Right renal cortex interstitium (tissue), 3 donors: ENCODE results near the gene INPP5E. TPM values are rescaled to one million over a fixed set of nuclear protein-coding genes. Genes with fewer than 3 reads are reported as not detected.

Experiments
- DNase-seq, 3 donors: peaks; one replicate each; pipeline ENCODE4 v3.0.0-alpha.2; 2013; ENCODE audit warnings: low read depth in 3 of 3, low spot score in 2 of 3
- polyA plus RNA-seq, 3 donors: library from polyadenylated mRNA; unstranded; fragments of 120-200 nt; gene quantifications; one replicate each; pipeline ENCODE4 v1.2.1, GENCODE V29; 2013; ENCODE audit not compliant: insufficient read length in 3 of 3

The INPP5E gene
- polyA plus RNA-seq, 3 donors = 9.7 to 11.0 (median 10.7) TPM

DNA sequence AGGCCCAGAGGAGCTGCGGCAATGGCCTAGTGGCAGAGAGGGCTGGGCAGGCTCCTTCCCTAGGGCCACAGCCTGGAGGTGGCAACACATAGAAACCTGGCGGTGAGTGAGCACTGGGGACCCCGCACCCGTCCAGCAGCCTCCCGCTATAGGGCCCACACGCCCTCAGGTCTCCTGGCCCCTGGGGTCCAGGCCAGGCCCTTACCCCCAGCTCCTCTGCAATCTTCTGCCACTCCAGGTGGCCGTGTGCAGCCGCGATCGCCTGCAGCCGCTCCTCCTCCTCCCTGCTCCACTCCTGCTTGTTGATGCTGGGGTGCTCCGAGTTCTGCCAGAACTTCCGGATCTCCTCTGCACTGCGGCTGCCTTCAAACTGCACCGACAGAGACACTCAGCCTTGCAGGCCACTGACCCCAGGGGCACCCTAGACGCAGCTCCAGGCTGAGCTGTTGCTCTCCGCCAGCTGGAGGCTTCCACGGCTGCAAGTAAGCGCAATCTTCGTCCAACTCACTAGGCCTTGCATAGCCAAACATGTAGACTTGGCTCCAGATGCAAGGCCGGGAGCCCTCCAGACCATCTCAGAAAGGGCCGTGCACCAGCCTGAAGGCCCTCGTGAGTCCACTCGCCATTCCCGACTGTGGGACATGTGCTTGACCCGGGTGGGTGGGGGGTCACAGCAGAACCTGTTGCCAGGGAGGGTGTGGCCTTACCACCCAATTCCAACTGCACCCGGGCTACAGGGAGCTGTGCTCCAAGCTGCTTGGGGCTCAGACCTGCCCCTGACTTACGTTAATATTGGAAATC lies 47.7 kb downstream of the INPP5E start:
- no peak for DNase-seq

GRCh38 chr9:136389396-136389795 lies 50.2 kb downstream of the INPP5E start:
- DNase-seq = no peak

DNA sequence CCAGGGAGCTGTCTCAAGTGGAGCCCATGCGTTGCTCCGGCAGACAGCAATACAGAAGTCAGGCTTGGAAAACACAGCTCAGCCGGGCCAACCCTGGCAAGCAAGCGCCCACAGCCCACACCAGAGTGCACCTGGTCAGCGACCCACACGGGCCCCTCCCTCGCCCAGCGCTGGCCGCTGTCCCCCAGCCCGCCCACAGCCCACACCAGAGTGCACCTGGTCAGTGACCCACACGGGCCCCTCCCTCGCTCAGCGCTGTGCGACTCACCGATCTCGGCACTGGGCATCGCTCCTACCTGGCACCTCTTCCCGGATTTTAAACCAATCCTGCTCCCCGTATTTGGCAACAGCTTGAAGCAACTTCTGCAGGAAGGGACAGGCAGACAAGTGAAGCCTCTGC lies 52.4 kb downstream of the INPP5E start:
- no peak for DNase-seq

- DNase-seq = no peak
Measured at GRCh38 chr9:136386018-136386417, 53.6 kb downstream of the INPP5E start.

DNA sequence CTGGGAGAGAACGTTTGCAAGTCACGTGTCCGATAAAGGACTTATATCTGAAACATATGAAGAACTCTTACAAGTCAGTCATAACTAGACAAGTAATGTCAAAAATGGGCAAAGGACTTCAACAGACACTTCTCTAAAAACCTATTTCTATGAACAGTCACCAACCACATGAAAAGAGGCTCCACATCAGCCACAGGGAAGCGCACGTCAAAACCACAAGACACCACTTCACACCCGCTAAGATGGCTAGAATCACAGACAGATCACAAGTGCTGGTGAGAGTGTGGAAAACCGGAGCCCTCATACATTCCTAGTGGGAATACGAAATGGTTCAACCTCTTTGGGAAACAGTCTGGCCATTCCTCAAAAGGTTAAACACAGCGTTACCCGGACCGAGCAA lies 54.6 kb downstream of the INPP5E start:
- no peak for DNase-seq

GRCh38 chr9:136383436-136383835 lies 56.2 kb downstream of the INPP5E start:
- no peak for DNase-seq

GRCh38 chr9:136381966-136382513 lies 57.6 kb downstream of the INPP5E start:
- no peak for DNase-seq

DNA sequence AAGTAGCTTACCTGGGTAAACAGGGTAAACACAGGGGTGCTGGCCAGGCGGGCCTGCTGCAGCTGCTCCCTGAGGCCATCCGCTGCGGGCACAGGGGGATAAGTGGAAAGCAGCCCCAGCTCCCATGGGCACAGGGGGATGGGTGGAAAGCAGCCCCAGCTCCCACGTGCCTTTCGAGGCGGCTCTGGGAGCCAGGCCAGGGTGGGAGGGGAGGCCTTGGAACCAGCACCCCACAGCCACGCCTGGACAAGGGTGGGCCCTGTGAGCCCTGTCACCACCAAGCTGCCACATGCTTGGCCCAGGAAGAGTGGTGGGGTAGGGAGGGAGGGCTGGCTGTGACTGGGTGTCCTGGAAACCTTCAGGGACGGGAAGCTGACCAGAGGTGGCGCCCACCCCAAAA lies 58.3 kb downstream of the INPP5E start:
- no peak for DNase-seq

DNA sequence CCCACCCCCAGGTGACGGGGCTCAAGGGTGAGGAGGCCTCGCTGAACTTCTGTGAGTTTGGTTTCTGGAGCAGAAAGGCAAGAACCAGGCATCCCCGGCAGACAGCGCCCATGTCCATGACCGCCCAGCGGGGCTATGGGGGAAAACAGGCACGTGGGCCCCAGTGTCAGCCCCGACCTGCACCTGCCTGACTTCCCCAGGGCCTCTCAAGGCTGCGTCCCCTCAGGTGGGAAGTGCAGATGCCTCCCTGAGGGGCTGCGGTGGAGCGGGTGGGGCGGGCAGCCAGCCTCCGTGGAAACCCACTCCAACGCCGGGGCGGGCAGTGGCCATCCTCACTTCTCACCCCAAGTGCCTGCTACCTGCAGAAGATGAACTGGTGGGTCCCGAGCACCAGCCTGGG lies 59.3 kb downstream of the INPP5E start:
- DNase-seq = no peak

DNA sequence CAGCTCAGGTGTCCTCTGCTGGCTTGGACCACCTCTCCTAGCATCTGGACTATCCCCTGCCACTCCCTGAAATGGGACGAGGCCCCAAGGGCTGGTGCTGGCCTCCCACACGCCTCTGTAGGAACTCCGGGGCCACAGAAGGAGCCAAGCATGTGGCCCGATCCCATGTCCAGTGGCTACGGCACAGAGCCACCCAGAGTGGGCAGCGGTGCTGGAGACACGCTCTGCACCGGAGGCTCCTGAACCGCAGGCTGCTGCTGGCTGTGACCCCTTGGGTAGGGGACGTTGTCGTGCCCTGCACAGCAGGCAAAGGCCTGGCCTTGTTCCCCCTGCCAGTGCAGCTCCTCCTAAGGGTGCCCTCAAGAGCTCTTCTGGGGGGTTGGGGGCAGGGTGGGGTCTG lies 59.8 kb downstream of the INPP5E start:
- DNase-seq = no peak

DNA sequence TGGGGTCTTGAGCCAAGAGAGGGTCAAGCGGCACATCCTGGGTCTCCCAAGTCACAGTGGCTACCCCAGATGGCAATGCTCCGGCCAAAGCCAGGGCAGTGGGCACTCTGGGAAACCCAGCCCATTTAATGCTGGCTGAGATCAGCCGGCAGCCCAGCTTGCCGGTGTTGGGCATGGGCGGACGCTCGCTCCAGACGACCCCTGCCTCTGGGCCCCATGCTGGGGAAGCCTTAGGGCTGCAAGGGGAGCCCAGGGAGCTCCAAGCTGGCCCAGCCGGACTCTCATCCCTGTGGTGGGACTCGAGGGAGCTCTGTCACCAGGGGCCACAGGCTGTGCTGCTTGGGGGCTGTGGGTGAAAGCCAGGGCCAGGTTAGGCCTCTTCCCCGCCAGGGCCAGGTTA lies 60.2 kb downstream of the INPP5E start:
- DNase-seq = no peak

GRCh38 chr9:136379003-136379287 lies 60.7 kb downstream of the INPP5E start:
- DNase-seq = no peak

Other genes with a start within 250 kb of the INPP5E start
- not detected for gene LHX3, start 234.7 kb downstream of the INPP5E start, polyA plus RNA-seq
- gene QSOX2, start 194.0 kb downstream of the INPP5E start, polyA plus RNA-seq = 10 to 100 TPM; 13.9 to 18.8 (median 14.2) TPM
- 1 to 10 TPM; 1.3 to 1.7 (median 1.4) TPM for gene CCDC187, start 135.8 kb downstream of the INPP5E start, polyA plus RNA-seq
- 10 to 100 TPM; 22.2 to 22.9 (median 22.7) TPM for gene GPSM1, start 112.3 kb downstream of the INPP5E start, polyA plus RNA-seq
- 10 to 100 TPM in 1 of 3 donors, 1 to 10 TPM in 2; 3.2 to 16.1 (median 4.8) TPM for gene DNLZ, start 76.1 kb downstream of the INPP5E start, polyA plus RNA-seq
- 1 to 10 TPM; 1.5 to 1.7 (median 1.7) TPM for gene CARD9, start 66.2 kb downstream of the INPP5E start, polyA plus RNA-seq
- gene SNAPC4, start 39.7 kb downstream of the INPP5E start, polyA plus RNA-seq = 10 to 100 TPM in 1 of 3 donors, 1 to 10 TPM in 2; 9.5 to 12.1 (median 9.7) TPM
- 10 to 100 TPM; 37.6 to 46.7 (median 40.7) TPM for gene ENTR1, start 29.2 kb downstream of the INPP5E start, polyA plus RNA-seq
- gene PMPCA, start 29.2 kb downstream of the INPP5E start, polyA plus RNA-seq = 10 to 100 TPM; 66.9 to 70.7 (median 69.3) TPM
- gene SEC16A, start 43.2 kb upstream of the INPP5E start, polyA plus RNA-seq = 10 to 100 TPM; 48.7 to 58.0 (median 56.8) TPM
- gene NOTCH1, start 106.2 kb upstream of the INPP5E start, polyA plus RNA-seq = 10 to 100 TPM; 21.0 to 24.5 (median 22.3) TPM
- 10 to 100 TPM; 42.9 to 51.6 (median 48.2) TPM for gene EGFL7, start 223.1 kb upstream of the INPP5E start, polyA plus RNA-seq
- 10 to 100 TPM; 33.7 to 40.3 (median 34.5) TPM for gene AGPAT2, start 247.6 kb upstream of the INPP5E start, polyA plus RNA-seq